GM13976 (cell line): ENCODE data around the gene WHRN.
A peak's percentile ranks its signal among the peaks of the same experiment; 100 is the strongest.

Experiments
- DNase-seq: peaks from one replicate; pipeline ENCODE4 v3.0.0; 2012; ENCODE audit warnings: low spot score
- CTCF ChIP-seq: IDR thresholded peaks from 2 replicates; pipeline ENCODE4 v1.5.1; 2012; ENCODE audit warnings: borderline replicate concordance, mild to moderate bottlenecking; ENCODE audit not compliant: insufficient read depth; ENCODE audit errors: extremely low read depth, missing control alignments, control extremely low read depth
- in situ Hi-C: fragments of 300-500 bp; cut with MboI; formaldehyde crosslinking; loops from one replicate; pipeline ENCODE4 v1.12.0; 2022; ENCODE audit warnings: low sequenced_read_pairs, mixed read lengths, inconsistent platforms; ENCODE audit not compliant: unreplicated experiment

Gene WHRN

GRCh38 chr9:114367366-114367765 is 137.9 kb downstream of the WHRN start:
- DNase-seq: no peak
- in situ Hi-C loops: no loop called here
- TF ChIP-seq CTCF: no peak

GRCh38 chr9:114366334-114367128 is 138.7 kb downstream of the WHRN start:
- in situ Hi-C loops: no loop called here
- no peak for TF ChIP-seq CTCF

GRCh38 chr9:114365194-114365593 is 140.1 kb downstream of the WHRN start:
- in situ Hi-C loops: no loop called here
- DNase-seq: no peak
- no peak for TF ChIP-seq CTCF

More at GRCh38 chr9:114366334-114367128, 138.7 kb downstream of the WHRN start:
- peak; percentile 61 for DNase-seq

GRCh38 chr9:114364134-114365041 is 140.9 kb downstream of the WHRN start:
- DNase-seq: no peak
- TF ChIP-seq CTCF: no peak
- in situ Hi-C loops: no loop called here

GRCh38 chr9:114363424-114363823 is 141.8 kb downstream of the WHRN start:
- in situ Hi-C loops: no loop called here
- DNase-seq: no peak
- no peak for TF ChIP-seq CTCF

- TF ChIP-seq CTCF: no peak
- no peak for DNase-seq
- in situ Hi-C loops: no loop called here
Observed at GRCh38 chr9:114362394-114362793, 142.9 kb downstream of the WHRN start.
